ENCODE data around the gene SLC12A7. TPM values are rescaled to one million over a fixed set of nuclear protein-coding genes. Genes with fewer than 3 reads are reported as not detected.
"Not testable (repeated sequence)": the region's sequence is repeated elsewhere in the genome, so short reads cannot be mapped to it uniquely, and the experiment has no call there.

SLC12A7 gene
- total RNA-seq, 1 donor from 2014 or later: 344 TPM

DNA sequence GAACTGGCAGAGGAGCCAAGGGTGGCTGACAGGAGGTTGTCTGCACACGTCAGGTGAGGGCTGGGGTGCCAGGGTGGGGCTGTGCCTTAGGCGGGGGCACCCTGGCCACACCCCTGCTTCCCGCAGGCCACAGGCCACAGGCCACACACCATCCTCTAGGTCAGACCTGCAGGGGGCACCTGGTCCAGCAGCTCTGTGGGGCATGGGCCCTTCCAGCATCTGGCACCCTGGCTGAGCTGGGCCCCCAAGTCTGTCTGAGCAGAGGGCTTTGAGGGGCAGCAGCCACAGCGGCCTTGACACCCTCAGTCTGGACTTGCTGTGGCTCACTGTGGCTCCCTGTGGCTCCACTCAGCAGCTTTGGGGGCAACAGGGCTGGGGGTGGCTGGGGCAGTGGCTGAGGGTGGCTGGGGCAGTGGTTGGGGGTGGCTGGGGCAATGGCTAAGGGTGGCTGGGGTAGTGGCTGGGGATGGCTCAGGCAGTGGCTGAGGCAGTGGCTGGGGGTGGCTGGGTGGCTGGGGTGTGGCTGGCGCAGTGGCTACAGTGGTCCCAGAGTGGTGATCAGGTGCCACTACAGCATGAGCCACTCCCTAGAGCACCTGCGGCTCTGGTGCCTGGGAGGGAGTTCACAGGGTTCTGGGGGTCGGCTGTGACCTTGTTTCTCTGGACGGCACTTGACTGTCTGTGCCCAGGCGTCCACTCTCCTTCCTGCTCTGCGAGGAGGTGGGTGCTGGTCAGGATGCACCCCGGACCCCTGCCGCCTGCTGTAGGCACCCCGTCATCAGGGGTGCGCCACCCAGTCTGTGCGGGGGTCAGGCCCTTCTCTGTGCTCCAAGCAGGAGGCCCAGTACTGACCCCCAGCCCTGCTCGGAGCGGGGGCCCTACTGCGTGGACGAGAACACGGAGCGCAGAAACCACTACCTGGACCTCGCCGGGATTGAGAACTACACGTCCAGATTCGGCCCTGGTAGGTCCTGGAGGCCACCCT, 76.2 kb downstream of the SLC12A7 start:
- DNase-seq (ENCODE audit: low spot score): no peak

DNA sequence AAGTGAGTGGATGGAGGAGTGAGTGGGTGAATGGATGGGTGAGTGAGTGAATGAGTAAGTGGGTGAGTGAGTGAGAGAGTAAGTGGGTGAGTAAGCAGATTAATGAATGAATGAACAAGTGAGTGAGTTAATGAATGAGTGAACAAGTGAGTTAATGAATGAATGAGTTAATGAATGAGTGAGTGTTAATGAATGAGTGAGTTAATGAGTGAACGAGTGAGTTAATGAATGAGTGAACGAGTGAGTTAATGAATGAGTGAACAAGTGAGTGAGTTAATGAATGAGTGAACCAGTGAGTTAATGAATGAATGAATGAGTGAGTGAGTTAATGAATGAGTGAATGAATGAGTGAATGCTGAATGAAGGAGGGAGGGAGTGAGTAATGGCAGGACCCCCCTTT, 76.9 kb downstream of the SLC12A7 start:
- no peak for DNase-seq (ENCODE audit: low spot score)

DNA sequence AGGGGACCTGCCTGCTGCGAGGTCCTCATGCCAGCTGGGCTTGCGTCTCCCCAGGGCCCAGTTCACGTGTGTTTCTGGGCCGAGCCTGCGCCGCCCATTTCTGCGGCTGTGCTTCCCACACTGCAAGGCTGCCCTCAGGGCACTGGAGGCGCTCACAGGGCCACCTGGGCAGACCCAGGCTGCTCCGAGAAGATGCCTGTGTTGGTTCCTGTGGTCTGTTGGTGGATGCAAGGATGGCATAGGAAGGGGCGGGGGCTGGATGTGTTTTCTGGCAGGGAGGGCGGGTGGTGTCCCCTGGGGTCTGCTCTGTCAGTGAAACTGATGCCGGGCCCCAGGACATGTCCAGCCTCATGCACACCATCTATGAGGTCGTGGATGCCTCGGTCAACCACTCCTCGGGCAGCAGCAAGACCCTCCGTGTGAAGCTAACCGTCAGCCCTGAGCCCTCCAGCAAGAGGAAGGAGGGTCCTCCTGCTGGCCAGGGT, 77.4 kb downstream of the SLC12A7 start:
- no peak for DNase-seq (ENCODE audit: low spot score)

DNA sequence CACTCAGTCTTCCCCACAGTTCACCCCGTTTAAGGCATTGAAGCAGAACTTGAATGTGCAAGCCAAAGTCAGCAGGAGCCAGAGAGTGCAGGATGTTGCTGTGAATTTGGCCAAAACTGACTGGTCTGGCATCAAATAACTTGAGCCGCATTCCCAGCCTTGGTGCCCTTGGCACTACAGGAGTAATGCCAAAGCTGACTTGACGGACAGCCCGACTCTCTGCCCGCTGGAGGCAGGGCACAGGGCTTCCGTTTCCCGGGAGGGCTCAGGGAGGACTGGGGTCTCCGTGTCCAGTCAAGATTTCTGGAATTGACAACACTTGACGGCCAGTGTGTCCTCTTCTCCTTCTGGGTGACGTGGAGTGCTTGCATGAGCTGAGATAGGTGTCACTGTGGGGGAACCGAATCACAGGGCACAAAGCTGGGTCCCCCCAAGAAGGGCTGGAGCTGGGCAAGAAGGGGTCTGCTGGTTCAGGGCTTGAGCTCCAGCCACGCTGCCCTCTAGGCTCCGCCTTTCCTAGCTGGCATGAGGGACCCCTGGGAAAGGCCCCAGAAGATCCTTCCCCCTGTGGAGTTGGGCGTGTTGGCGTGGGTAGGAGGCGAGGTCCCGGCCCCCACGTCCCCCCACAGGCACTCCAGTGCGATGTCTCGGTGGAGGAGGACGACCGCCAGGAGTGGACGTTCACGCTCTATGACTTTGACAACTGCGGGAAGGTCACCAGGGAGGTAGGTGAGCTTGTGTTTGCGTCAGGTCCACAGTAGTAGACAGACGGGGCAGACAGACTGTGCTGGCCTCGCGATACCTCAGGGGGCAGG, 78.0 kb downstream of the SLC12A7 start:
- no peak for DNase-seq (ENCODE audit: low spot score)

DNA sequence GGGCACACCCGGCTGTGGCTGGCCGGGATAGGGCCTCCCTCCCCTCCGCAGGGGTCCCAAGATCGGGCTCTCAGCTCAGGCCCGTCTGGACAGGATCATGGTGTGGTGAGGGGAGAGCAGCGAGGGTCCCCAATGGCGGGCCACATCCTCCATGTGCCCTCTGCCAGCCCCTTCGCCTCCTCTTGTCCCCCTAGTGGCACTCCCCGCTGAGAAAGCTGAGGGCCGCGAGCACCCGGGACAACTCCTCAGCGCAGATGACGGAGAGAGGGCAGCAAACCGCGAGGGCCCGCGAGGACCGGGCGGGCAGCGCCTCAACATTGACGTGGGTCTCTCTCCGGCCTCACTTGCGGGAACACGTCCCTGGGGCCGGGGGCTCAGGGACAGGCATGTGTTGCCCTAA, 78.7 kb downstream of the SLC12A7 start:
- DNase-seq (ENCODE audit: low spot score): no peak

DNA sequence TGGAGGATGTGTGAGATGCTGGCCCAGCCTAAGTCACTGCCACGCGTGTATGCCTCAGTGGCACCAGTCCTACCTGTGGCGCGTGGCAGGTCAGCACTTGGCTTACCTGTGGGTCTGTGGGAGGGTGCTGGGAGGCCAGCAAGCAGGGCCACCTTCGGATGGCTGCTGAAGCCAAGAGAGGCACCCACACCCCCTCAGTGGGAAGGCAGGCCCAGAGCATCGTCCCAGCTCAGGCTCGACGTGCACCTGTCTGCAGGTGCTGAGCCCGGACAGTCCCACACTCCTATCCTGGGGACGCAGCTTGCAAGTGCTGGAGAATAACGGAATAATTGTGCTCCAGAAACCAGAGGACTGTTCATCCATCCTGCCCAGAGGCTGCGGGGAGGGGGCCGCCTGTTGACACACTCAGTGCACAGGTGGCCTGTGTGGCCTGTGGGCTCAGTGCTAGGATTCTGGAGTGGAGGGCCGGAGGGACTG, 79.3 kb downstream of the SLC12A7 start:
- DNase-seq (ENCODE audit: low spot score): no peak

DNA sequence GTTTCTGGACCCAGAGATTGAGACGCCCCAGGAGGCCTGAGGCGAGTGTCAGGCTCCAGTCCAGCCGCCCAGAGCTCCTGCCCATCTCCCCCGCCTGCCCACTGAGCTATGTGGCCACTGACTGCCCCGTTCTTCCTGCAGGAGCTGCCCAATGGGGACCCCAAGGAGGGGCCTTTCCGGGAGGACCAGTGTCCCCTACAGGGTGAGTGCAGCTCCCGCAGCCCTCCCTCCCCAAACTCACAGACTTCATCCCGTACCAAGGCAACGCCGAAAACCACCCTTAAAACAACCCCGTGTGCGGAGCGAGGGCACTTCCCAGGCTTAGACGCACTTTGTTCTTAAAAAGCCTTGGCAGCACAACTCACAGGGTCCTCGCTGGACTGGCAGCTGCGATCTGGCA, 79.9 kb downstream of the SLC12A7 start:
- DNase-seq (ENCODE audit: low spot score): no peak

DNA sequence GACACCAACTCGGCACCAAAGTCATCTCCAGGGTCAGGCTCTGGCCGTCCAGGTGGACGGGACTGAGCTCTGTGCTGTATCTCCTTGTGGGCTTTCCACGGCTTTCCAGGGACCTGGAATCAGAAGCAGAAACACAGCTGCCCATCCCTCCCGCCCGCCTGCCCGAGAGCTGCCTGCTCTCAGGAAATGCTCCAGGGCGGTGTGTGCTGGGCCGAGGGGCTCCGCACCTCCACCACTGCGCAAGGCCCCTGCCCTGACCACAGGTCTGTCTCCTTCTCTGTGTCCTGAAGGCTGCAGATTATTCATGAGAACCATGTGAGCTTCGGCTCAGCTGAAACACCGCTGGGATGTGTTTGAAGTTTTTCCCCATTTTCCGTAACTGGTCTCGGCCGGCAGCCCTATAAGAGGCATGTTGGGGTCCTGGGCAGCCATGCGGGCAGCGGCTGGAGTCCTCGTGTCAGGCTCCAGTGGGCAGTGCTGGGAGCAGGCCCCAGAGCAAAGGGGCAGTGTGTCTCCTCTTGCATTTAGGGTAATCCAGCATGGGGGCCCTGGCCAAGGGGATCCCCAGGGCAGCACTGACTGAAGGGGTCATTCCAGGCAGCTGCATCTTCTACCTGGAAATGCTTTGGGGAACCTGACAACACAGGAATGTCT, 80.4 kb downstream of the SLC12A7 start:
- no peak for DNase-seq (ENCODE audit: low spot score)

DNA sequence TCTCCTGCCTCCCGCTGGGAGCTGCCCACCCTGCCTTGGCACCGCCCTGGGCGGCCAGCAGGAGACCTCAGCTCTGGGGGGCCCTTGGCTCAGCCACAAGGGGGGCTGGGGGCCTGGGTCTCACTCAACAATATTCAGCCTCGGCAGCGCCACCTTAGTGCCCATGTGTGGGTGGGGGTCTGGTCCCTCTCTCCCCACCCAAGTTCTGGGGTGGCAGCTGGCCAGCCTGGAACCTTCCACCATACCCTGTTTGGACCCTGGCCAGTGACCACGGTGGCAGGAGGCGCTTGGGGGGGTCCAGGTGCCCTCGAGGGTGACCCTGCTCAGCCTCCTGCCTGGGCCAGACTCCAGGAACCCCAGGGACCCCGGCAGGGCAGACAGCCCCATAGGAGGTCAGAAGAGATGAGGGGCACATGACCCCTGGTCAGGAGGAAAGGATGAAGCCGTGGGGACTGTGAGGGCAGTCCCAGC, 81.0 kb downstream of the SLC12A7 start:
- DNase-seq (ENCODE audit: low spot score): no peak

DNA sequence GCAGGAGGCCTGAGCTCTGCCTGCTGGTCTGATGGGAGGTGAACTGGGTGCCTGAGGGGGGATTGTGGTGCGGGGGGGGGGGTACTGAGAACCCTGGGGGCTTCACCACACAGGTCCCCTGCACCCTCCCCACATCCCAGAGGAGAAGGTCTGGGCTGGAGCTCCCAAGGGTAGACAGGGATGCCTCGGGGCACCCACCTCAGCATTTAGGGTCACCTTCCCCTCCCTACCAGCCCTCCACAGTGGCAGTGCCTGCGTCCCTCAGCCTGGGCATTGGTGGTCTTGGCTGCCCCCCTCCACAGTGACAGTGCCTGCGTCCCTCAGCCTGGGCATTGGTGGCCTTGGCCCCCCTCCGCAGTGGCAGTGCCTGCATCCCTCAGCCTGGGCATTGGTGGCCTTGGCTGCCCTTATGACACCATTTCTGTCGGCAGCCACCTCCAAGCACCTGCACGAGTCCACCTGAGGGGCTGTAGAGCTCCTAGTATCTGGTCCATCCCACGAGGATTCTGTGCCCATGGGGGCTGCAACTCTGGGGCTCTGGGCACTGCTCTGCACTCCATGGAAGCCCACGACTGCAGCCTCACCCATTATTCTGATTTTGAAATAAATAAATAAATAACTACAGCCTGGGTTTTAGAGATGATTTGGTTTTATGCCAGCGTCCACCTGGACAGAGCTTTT, 81.8 kb downstream of the SLC12A7 start:
- DNase-seq (ENCODE audit: low spot score): no peak

DNA sequence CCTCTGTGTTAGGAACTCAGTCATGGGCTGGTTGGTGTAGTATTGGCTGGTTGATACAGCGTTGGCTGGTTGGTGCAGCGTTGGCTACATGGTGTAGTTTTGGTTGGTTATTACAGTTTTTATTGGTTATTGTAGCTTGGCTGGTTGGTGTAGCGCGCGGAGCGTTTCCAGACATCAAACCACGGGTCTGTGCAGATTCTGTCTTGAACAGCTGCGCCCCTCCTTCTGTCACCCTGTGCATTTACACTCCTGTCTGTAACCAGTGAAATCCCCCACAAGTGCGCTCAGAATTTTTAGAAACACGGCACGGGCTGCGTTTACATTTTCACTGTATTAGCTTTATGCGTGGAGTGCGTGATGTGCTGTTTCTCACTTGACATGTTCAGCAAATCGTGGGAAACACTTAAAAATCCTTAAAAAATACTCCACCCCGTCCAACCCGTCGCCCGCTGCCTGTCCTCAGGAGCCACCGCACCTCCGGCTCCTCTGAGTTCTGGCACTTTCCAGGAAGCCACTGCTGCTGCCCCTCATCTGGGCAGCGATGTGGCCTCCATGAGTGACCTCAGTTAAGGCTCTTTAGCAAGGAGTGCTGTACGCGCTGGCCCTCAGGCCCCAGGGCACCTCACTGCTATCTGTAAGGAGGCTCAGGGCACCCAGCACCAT, 82.5 kb downstream of the SLC12A7 start:
- no peak for DNase-seq (ENCODE audit: low spot score)

DNA sequence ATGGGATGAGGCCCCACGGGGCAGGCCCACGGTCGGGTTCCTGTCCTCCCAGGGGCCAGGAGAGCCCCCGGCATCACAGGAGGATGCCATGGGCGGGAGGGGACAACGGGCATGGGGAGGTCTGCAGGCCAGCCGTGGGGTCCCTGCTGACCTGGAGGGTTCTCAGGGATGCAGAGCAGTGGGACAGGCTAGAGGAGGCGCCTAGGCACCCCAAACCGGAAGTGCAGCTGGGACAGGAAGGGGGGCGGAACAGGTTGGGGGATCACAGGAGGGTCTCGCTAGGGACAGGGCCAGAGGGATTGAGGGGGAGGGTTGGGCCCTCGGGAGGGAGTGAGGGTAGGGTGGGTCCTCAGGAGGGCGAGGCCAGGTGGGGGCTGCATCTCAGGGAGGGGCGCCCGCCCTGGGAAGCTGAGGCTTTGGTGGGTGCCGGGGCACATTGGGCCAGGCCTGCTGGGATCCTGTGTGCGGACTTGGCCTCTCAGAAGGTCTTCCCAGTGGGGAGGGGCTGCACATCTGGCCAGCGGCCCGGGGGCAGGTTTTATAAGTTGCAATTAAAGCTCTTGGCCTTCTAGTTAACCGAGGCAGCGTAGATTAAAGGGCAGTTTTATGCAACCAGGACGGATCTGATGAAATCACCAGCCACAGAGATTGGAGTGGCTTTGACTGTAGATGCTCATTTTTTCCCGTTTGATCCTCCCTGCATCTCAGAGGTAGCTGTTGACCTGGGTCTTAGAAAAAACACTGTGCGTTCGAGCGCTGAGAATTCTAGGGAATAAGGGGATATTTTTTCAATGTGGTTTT, 83.2 kb downstream of the SLC12A7 start:
- DNase-seq (ENCODE audit: low spot score): no peak

DNA sequence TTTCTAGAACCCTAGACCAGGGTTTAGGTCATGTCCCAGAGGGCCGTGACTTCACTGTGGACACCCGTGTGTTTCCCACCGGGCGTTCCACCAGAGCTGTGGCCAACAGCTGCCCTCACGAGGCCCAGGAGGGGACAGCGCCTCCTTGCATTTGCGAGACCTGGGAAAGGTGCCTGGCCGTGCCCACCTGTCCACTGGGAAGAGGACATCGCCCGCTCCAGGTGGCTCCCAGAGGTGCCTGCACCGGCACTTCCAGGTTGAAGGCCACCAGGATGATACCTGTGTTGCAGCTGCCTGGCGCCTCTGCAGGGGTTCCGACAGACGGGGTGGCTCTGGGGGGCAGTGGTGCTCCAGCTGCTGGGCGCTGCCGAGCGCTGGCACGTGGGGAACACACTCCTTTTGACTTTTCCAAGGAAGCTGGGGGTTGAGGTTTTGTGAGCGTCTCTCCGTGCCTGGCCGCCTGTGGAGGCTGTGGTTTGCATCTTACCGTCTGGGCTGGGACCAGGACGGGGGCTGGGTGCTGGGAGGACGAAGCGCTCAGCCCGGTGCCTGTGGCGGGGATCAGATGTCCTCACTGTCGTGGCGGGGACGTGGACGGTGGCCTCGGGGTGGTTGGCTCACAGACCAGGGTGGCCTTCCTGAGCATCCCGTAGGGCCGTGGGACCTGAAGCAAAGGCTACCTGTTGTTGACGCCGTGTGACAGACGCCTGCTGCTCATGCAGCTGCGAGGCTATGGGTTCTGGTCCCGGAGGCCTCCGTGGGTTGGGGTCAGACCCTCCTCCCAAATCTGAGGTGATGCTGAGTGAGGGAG, 84.0 kb downstream of the SLC12A7 start:
- no peak for DNase-seq (ENCODE audit: low spot score)

DNA sequence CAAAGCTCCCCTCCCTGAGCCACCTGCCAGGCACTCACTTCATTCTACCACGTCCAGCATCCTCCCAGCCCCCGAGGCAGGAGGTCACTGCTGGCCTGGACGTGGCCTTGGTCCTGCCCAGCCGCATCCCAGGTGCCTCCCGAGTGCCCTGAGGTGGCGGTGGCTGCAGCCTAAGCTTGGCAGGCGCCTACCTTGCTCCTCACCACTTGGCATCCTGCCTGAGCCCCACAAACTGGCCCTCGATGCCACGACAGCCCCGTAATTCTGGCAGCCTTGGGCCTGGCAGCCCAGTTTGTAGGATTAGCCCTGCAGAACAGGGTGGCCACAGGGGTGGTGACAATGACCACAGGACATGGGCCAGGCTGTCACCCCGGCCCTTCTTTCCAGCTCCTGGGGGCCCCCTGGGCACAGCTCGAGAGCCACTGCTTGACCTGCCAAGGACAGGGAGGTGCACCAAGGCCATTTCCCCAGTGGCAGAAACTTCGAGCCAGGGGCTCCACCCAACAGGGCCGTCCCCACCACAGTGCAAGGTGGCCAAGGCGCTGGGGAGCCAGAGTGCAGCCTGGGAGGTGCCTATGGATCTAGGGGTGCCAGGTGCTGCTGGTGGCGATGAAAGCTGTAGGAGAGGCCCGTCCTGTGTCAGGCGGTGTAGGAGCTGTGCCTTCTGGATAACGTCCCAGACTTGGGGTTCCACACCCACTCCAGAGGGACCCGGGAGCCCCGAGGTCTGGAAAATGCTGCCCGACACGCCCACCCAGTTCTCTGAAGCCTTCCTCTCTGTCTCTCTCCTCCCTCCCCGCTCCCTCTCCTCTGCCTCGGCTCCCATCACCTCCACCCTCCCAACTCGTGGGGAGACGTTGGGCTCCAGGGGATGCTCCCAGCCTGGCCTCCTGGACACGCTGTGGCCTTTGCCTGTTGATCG, 84.9 kb downstream of the SLC12A7 start:
- no peak for DNase-seq (ENCODE audit: low spot score)

DNA sequence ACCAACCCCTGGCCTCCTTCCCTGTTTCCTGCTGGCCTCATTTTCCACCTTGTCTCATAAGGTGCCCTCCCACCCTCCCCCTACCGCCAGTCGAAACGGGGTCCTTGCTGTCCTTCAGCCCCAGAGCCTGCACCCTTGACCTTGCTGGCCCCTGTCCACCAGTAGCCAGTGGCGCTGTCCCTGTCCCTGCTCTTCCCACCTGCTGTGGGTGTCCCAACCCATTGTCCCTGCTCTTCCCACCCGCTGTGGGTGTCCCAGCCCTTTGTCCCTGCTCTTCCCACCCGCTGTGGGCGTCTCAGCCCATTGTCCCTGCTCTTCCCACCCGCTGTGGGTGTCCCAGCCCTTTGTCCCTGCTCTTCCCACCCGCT, 89.9 kb downstream of the SLC12A7 start:
- not testable (repeated sequence) for DNase-seq (ENCODE audit: low spot score)

DNA sequence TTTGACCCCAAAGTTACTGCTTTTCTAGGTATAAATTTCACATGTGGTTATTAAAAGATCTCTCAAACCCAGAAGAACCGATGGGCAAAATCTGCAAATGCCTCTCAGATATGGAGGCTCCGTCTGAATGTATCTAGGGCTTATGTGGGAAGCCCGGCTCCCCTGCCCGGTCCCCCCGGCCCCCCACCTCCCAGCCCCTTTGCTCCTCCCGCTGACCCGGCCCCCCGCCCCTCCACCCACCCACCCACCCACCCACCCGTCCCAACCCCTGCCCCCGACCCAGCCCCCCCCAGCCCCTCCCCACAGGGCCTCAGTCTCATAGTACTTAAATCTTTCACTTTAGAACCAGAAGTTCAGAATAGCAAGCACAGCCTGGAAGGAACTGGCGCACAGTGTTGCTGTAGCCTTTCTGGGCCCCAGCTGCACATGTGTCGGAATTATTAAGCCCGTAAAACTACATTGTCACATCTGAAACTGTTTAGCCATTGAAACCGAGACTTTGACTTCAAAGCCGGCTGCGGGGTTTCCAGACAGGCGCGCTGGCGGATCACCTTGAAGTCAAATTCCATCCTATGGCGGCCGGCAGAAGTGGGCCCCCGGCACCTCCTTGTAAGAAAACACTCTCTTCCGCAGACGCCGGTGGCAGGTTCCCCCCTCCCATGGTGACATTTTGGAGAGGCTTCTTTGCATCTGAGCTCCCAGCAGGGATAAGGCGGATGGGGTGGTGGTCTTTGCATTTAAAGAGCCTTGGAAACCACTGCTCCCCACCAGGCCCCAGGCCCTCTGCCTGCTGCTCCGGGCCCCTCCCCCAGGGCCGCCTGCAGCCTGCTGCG, 90.5 kb downstream of the SLC12A7 start:
- DNase-seq (ENCODE audit: low spot score): no peak

DNA sequence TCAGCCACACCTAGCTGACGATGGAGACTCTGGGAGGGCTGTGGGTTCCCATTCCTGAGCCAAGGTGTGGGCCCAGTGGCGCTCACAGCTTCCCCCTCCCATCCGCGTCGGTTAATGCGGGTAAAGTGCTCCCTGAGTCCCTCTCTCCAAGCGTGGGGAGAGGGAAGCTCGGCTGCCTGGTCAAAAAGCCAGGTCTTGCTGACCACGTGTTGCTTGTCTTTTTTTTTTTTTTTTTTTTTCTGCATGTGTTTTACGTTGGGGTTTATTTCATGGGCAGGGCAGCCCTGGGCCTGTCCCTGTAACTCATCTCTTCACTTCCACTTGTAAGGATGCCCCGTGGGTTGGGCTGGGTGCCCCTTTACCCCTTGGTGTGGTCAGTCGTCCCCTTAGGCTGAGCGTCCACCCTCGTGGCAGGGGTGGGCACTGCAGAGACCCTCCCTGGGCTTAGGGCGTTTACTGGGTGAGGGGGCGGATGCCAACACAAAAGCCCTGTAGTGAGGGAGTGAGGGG, 91.4 kb downstream of the SLC12A7 start:
- no peak for DNase-seq (ENCODE audit: low spot score)

Data from mucosa of gallbladder (tissue), 1 donor.